Measurements from ENCODE around the gene APEH.

APEH gene

DNA sequence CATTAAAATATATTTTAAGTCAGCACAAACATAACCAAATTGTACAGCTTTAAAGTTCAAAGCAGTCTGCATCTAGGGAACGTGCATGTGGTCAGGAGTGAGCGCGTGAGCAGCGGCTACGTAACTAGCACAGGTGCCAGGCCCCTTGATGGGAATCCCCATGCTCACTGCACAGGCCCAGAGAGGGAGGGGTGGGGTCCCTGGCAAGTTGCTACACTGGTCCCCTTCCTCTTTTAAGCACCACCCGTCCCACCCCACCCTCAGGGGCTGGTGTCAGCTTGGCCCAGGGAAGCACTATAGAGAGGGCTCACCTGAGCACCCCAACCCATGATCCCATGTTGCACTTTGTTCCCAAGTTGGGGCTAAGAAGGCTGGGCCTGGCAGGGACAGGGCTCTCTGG lies 50.4 kb downstream of the APEH start:
- DNase-seq (ENCODE audit: low read depth in 4 of 4, low spot score in 1 of 4): no peak

GRCh38 chr3:49725906-49726681 lies 51.9 kb downstream of the APEH start:
- no peak for DNase-seq (ENCODE audit: low read depth in 4 of 4, low spot score in 1 of 4)

- DNase-seq (ENCODE audit: low read depth in 4 of 4, low spot score in 1 of 4): no peak
Measured at GRCh38 chr3:49727154-49727923, 53.2 kb downstream of the APEH start.

DNA sequence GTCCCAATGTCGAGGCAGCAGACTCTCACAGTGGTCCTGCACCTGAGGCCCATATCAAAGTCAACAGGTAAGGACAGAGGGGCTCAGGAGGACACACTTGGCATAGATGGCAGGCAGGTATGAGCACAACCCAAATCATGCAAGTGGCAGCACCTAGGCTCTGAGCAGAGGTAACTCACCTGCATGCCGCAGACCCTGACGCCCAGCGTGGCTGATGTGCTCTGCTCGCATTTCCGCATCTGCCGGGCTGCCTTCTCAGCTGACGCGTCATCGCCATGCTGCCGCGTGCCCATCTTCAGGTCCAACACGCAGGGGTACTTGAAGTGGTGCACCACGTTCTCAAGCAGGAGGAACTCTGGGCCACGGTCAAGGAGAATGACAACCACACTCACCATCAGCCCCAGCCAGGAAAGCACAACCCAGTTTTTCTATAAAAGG lies 53.8 kb downstream of the APEH start:
- no peak for DNase-seq (ENCODE audit: low read depth in 4 of 4, low spot score in 1 of 4)

GRCh38 chr3:49729966-49730609 lies 55.9 kb downstream of the APEH start:
- DNase-seq (ENCODE audit: low read depth in 4 of 4, low spot score in 1 of 4): no peak

- no peak for DNase-seq (ENCODE audit: low read depth in 4 of 4, low spot score in 1 of 4)
Measured at GRCh38 chr3:49732597-49732996, 58.4 kb downstream of the APEH start.

GRCh38 chr3:49733551-49733950 lies 59.4 kb downstream of the APEH start:
- DNase-seq (ENCODE audit: low read depth in 4 of 4, low spot score in 1 of 4): no peak
